Activated B cell treated with CpG ODN at 0.5 μM for 24 hours (primary cell): ENCODE data around the gene FAM53B. TPM values are rescaled to one million over a fixed set of nuclear protein-coding genes. Genes with fewer than 3 reads are reported as not detected.

Source experiments
- ATAC-seq: fragments of 200-7000 bp; cut with Tn5 transposase; one replicate; pipeline ENCODE4 v1.10.0; 2021; ENCODE audit warnings: low read depth, mild to moderate bottlenecking, moderate library complexity
- CTCF ChIA-PET: fragments of 350-600 bp; sonication (Branson Sonifier 250); formaldehyde crosslinking; loops from one replicate; lab custom pipeline; 2021; ENCODE audit warnings: antibody characterized with exemption; lab: Charles Lee
- POLR2A ChIA-PET: fragments of 350-600 bp; sonication (Branson Sonifier 250); formaldehyde crosslinking; loops from one replicate; lab custom pipeline; 2021; ENCODE audit warnings: antibody characterized with exemption; lab: Charles Lee
- DNase-seq: peaks from one replicate; pipeline ENCODE4 v3.0.0; 2022
- H3K27ac Mint-ChIP-seq: one replicate; pipeline ENCODE4 v1.8.0; 2020; ENCODE audit warnings: mixed read lengths
- H3K27me3 Mint-ChIP-seq: one replicate; pipeline ENCODE4 v1.8.0; 2021; ENCODE audit warnings: mixed read lengths
- H3K36me3 Mint-ChIP-seq: one replicate; pipeline ENCODE4 v1.8.0; 2021; ENCODE audit warnings: low read depth, mixed read lengths
- H3K4me1 Mint-ChIP-seq: one replicate; pipeline ENCODE4 v1.8.0; 2021; ENCODE audit warnings: mixed read lengths
- H3K4me3 Mint-ChIP-seq: one replicate; pipeline ENCODE4 v1.8.0; 2020; ENCODE audit warnings: mild to moderate bottlenecking, mixed read lengths
- H3K9me3 Mint-ChIP-seq: one replicate; pipeline ENCODE4 v1.8.0; 2020; ENCODE audit warnings: mixed read lengths
- intact Hi-C: fragments of 100-400 bp; cut with micrococcal nuclease; formaldehyde crosslinking; loops from one replicate; pipeline ENCODE4 v1.15.1; 2024
- total RNA-seq: library from RNA; stranded (reverse); gene quantifications from 2 replicates; pipeline ENCODE4 v1.2.3, GENCODE V29; 2022
- TF ChIP-seq, protein P1 (sequence below): fragments of 200-600 bp; IDR thresholded peaks from one replicate; pipeline ENCODE4 v1.8.0; 2022; ENCODE audit warnings: antibody characterized with exemption, mild to moderate bottlenecking

Gene FAM53B
- total RNA-seq, 1 donor from 2014 or later: 73.9 TPM

DNA sequence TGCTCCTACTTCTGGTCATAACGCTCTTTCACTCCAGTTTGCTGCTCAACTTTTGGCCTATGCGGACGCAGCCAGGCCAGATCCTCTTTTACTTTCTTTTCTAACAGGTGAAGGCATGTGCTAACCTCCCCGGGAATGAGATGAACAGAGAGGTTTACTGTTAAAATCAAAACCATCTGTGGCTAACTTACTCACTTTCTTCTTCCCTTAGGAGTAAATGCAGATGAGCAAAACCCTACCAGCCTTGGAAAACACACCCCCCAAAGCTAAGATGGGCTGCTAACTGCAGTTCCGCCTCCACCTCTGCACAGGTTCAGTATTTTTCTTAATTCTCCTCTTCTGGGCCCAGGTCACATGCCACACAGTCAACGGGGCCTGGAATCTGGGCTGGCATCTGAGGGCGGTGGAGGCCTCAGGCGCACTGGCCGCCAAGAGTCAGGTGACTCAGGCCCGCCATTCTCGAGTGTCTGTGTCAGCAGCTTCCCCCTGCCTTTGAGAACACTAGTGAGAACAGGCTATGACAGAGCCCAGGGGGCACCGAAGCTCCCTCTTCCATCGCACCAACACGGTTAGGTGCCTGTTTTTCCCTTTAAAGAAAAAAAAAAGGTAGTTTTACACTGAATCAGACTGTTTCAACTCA, 11.1 kb downstream of the FAM53B start:
- TF ChIP-seq, protein P1, sequence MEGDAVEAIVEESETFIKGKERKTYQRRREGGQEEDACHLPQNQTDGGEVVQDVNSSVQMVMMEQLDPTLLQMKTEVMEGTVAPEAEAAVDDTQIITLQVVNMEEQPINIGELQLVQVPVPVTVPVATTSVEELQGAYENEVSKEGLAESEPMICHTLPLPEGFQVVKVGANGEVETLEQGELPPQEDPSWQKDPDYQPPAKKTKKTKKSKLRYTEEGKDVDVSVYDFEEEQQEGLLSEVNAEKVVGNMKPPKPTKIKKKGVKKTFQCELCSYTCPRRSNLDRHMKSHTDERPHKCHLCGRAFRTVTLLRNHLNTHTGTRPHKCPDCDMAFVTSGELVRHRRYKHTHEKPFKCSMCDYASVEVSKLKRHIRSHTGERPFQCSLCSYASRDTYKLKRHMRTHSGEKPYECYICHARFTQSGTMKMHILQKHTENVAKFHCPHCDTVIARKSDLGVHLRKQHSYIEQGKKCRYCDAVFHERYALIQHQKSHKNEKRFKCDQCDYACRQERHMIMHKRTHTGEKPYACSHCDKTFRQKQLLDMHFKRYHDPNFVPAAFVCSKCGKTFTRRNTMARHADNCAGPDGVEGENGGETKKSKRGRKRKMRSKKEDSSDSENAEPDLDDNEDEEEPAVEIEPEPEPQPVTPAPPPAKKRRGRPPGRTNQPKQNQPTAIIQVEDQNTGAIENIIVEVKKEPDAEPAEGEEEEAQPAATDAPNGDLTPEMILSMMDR: no peak
- peaks cover 100% of the 10 kb centered on the region for H3K4me1 Mint-ChIP-seq
- peak overlapping the region; percentile 58 for H3K4me3 Mint-ChIP-seq
- peak overlapping the region; percentile 82 for H3K27ac Mint-ChIP-seq
- no peak for DNase-seq
- ChIA-PET CTCF (interaction anchor here (0.6 to 3.3 kb wide), 8 partner anchors 10 to 203 kb away, joined by 3 to 17 read pairs (median 3); no protein-coding TSS in a partner anchor), POLR2A (interaction anchor here (0.9 to 8.9 kb wide), 13 partner anchors 8 to 198 kb away, joined by 3 to 135 read pairs (median 6); partner anchors contain the start of genes ABRAXAS2 and FAM53B)
- ATAC-seq: peak; percentile 43
- no peaks in the 10 kb centered on the region for H3K27me3 Mint-ChIP-seq
- no peaks in the 10 kb centered on the region for H3K9me3 Mint-ChIP-seq
- intact Hi-C loops: loop anchor here (1.0 kb wide), 2 partner anchors 8 to 15 kb away; no protein-coding TSS in a partner anchor
- H3K36me3 Mint-ChIP-seq: peaks cover 55% of the 10 kb centered on the region

DNA sequence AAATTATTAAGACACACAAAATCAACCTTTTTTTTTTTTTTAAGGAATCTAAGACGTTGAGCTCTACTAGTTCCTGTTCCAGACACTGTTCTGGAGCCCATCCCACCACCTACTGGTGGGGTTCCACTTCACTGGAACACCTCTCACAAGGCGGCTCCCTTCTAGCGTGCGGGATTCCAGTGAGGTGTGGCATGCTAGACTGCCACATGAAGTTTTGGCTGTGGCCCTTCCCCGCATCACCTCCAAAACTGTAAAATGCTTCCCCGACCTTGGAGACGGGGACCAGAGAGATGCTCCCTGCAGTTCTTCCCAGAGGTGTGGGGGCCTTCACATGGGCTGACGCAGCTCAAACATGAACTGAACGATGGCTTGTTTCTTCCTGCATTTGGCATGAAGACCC, 12.6 kb downstream of the FAM53B start:
- peak overlapping the region; percentile 82 for H3K27ac Mint-ChIP-seq
- peaks cover 99% of the 10 kb centered on the region for H3K4me1 Mint-ChIP-seq
- H3K9me3 Mint-ChIP-seq: no peaks in the 10 kb centered on the region
- no peak overlapping the region for H3K4me3 Mint-ChIP-seq
- no peaks in the 10 kb centered on the region for H3K27me3 Mint-ChIP-seq
- TF ChIP-seq, protein P1: no peak
- peaks cover 53% of the 10 kb centered on the region for H3K36me3 Mint-ChIP-seq
- intact Hi-C loops: no loop called here
- DNase-seq: no peak
- ATAC-seq: no peak
- POLR2A ChIA-PET: interaction anchor here (0.7 to 8.9 kb wide), 9 partner anchors 7 to 270 kb away, joined by 3 to 135 read pairs (median 6); partner anchors contain the start of genes ABRAXAS2 and LHPP
- CTCF ChIA-PET: interaction anchor here (0.9 to 1.7 kb wide), 2 partner anchors 74 to 197 kb away, joined by 3 read pairs; no protein-coding TSS in a partner anchor

DNA sequence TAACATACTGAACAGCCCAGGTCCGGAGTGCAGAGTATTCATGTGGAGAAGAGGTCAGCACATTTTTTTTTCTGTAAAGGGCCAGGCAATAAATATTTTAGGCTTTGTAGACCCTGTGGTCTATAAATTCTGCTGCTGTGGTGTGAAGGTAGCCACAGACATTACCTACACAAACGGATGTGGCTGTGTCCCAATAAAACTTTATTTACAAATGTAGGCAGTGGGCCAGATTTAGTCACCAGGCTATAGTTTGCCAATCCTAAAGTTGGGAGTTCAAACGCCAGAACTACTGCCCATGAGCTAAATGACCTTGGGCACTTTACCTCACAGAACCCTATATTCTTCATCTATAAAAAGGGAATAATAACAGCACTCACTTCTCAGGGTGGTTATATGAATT, 13.4 kb downstream of the FAM53B start:
- Mint-ChIP-seq H3K4me1 (peaks cover 99% of the 10 kb centered on the region), H3K4me3 (no peak overlapping the region), H3K9me3 (no peaks in the 10 kb centered on the region), H3K36me3 (peaks cover 52% of the 10 kb centered on the region), H3K27ac (peak overlapping the region; percentile 82), H3K27me3 (no peaks in the 10 kb centered on the region)
- POLR2A ChIA-PET: interaction anchor here (0.9 to 8.9 kb wide), 7 partner anchors 7 to 128 kb away, joined by 3 to 135 read pairs (median 18); partner anchors contain the start of gene ABRAXAS2
- intact Hi-C loops: no loop called here
- TF ChIP-seq, protein P1: no peak
- DNase-seq (no peak), ATAC-seq (no peak)
- CTCF ChIA-PET: interaction anchor here (0.9 kb wide), 1 partner anchor 73 kb away, joined by 3 read pairs; no protein-coding TSS in a partner anchor

DNA sequence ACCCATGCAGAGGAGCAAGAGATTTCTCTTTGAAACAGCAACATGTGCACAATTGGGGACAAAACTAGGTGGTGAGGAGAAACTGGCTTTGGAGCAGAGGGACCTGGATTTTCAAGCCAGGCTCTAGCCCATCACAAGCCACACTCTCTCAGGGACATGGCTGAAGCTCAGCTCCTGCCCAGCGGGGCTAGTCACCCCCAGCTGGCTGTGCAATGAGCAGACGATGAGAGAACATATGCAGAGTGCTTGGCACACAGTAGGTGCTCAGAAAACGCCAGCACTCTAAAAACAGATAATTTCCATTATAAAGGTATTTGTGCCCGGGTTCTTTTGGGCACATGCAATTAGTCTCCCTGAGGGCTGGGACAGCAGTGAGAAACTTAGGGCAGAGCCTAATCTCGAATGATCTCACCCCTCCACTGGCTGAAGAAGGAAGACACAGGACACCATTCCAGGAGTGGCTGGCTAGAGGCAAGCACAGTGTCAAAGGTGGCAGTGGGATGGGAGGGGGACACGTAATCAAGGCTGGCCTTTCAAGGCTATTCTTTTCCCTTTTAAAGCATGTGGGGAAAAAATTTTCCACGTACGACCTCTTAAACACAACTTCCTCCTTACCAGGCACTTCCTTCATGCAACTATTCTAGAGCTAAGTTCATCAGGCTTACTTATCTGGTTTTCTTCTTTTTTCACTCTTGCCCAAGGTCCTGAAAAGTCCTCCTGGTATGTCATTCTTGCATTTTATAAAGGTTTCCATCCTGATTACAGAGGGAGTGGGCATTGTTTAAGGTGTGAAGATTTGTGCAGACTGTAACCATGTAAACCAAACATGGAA, 15.1 kb downstream of the FAM53B start:
- DNase-seq (peak; percentile 15), ATAC-seq (peak; percentile 8)
- H3K4me3 Mint-ChIP-seq: peak overlapping the region; percentile 72
- ChIA-PET CTCF (interaction anchor here (0.8 to 4.4 kb wide), 9 partner anchors 10 to 190 kb away, joined by 3 to 33 read pairs (median 5); no protein-coding TSS in a partner anchor), POLR2A (interaction anchor here (1.0 to 8.9 kb wide), 15 partner anchors 11 to 195 kb away, joined by 3 to 135 read pairs (median 7); no protein-coding TSS in a partner anchor)
- peak overlapping the region; percentile 82 for H3K27ac Mint-ChIP-seq
- no peaks in the 10 kb centered on the region for H3K27me3 Mint-ChIP-seq
- peaks cover 58% of the 10 kb centered on the region for H3K36me3 Mint-ChIP-seq
- no peaks in the 10 kb centered on the region for H3K9me3 Mint-ChIP-seq
- TF ChIP-seq, protein P1: no peak
- H3K4me1 Mint-ChIP-seq: peaks cover 99% of the 10 kb centered on the region
- intact Hi-C loops: loop anchor here (1.0 kb wide), 2 partner anchors 10 to 12 kb away; no protein-coding TSS in a partner anchor
